Immature natural killer cell (primary cell): ENCODE measurements around the gene C5orf46. TPM values are rescaled to one million over a fixed set of nuclear protein-coding genes. Genes with fewer than 3 reads are reported as not detected.
"Not testable (repeated sequence)": the region's sequence is repeated elsewhere in the genome, so short reads cannot be mapped to it uniquely, and the experiment has no call there.

Source experiments
- DNase-seq, 3 donors: peaks; one replicate each; pipeline ENCODE4 v3.0.0; 2022; ENCODE audit warnings: mixed read lengths in 1 of 3
- H3K27ac Mint-ChIP-seq, 6 donors: one replicate each; pipeline ENCODE4 v1.8.0; 2020; ENCODE audit warnings: mixed read lengths in 6 of 6, mild to moderate bottlenecking in 5 of 6, inconsistent platforms in 4 of 6, moderate library complexity in 3 of 6
- H3K27me3 Mint-ChIP-seq, 3 donors: one replicate each; pipeline ENCODE4 v1.8.0; 2020 to 2021; ENCODE audit warnings: low read depth in 3 of 3, mild to moderate bottlenecking in 3 of 3, mixed read lengths in 3 of 3, moderate library complexity in 3 of 3, inconsistent platforms in 1 of 3
- H3K36me3 Mint-ChIP-seq, 3 donors: one replicate each; pipeline ENCODE4 v1.8.0; 2020; ENCODE audit warnings: mixed read lengths in 3 of 3, inconsistent platforms in 2 of 3, mild to moderate bottlenecking in 2 of 3
- H3K4me1 Mint-ChIP-seq, 2 donors: one replicate each; pipeline ENCODE4 v1.8.0; 2020; ENCODE audit warnings: inconsistent platforms in 2 of 2, mild to moderate bottlenecking in 2 of 2, mixed read lengths in 2 of 2, moderate library complexity in 1 of 2
- H3K4me3 Mint-ChIP-seq, 5 donors: one replicate each; pipeline ENCODE4 v1.8.0; 2020; ENCODE audit warnings: mild to moderate bottlenecking in 5 of 5, mixed read lengths in 5 of 5, inconsistent platforms in 3 of 5, moderate library complexity in 3 of 5
- H3K9me3 Mint-ChIP-seq, 6 donors: one replicate each; pipeline ENCODE4 v1.8.0; 2020; ENCODE audit warnings: mild to moderate bottlenecking in 6 of 6, mixed read lengths in 6 of 6, inconsistent platforms in 4 of 6, moderate library complexity in 3 of 6
- polyA plus RNA-seq, 3 donors: library from polyadenylated mRNA; unstranded; fragments of 300-500 nt; fragmentation: Illumina TruSeq; gene quantifications; one replicate each; pipeline ENCODE4 v1.2.3, GENCODE V29; 2021

C5orf46 gene
- polyA plus RNA-seq, result not detected

GRCh38 chr5:147906326-147907095, at the start of gene C5orf46:
Gene C5orf46, minus strand, starts transcription at chr5:147906538. Its CDS starts 37 bp downstream, at chr5:147906501.
- DNase-seq, result no peak
- Mint-ChIP-seq H3K9me3 (no peaks in the 10 kb centered on the region), H3K4me3 (no peak within 1 kb of the TSS), H3K4me1 (no peaks in the 10 kb centered on the region), H3K27ac (no peak within 1 kb of the TSS), H3K36me3 (no peaks in the 10 kb centered on the region), H3K27me3 (peaks cover 0 to 6% (median 3%) of the 10 kb centered on the region in 3 donors)

GRCh38 chr5:147954971-147955370, 48.6 kb upstream of the C5orf46 start:
- peaks cover 2% of the 10 kb centered on the region in 3 donors for H3K27me3 Mint-ChIP-seq
- no peaks in the 10 kb centered on the region for H3K36me3 Mint-ChIP-seq
- no peaks in the 10 kb centered on the region for H3K4me1 Mint-ChIP-seq
- H3K27ac Mint-ChIP-seq, result no peak overlapping the region
- DNase-seq, result no peak
- H3K4me3 Mint-ChIP-seq, result no peak overlapping the region
- H3K9me3 Mint-ChIP-seq, result peaks cover 0 to 2% (median 0%) of the 10 kb centered on the region in 6 donors

- H3K36me3 Mint-ChIP-seq, result no peaks in the 10 kb centered on the region
- DNase-seq, result no peak
Measured at GRCh38 chr5:147949711-147950573, 43.6 kb upstream of the C5orf46 start.

GRCh38 chr5:147946658-147947274, 40.4 kb upstream of the C5orf46 start:
- not testable (repeated sequence) for H3K36me3 Mint-ChIP-seq, H3K27me3 Mint-ChIP-seq

More at GRCh38 chr5:147949711-147950573, 43.6 kb upstream of the C5orf46 start:
- Mint-ChIP-seq H3K27ac (no peak overlapping the region), H3K9me3 (peaks cover 0 to 3% (median 0%) of the 10 kb centered on the region in 6 donors), H3K27me3 (peaks cover 0 to 5% (median 2%) of the 10 kb centered on the region in 3 donors), H3K4me1 (no peaks in the 10 kb centered on the region), H3K4me3 (no peak overlapping the region)

GRCh38 chr5:147939431-147940114, 33.2 kb upstream of the C5orf46 start:
- Mint-ChIP-seq H3K4me3 (no peak overlapping the region), H3K27ac (no peak overlapping the region), H3K36me3 (no peaks in the 10 kb centered on the region), H3K27me3 (peaks cover 0 to 4% (median 2%) of the 10 kb centered on the region in 3 donors), H3K4me1 (no peaks in the 10 kb centered on the region), H3K9me3 (peaks cover 0 to 4% (median 0%) of the 10 kb centered on the region in 6 donors)
- DNase-seq, result no peak

More at GRCh38 chr5:147946658-147947274, 40.4 kb upstream of the C5orf46 start:
- not testable (repeated sequence) for DNase-seq, H3K4me3 Mint-ChIP-seq, H3K9me3 Mint-ChIP-seq, H3K4me1 Mint-ChIP-seq, H3K27ac Mint-ChIP-seq

- H3K36me3 Mint-ChIP-seq, result no peaks in the 10 kb centered on the region
- no peak for DNase-seq
- no peak overlapping the region for H3K27ac Mint-ChIP-seq
- H3K4me3 Mint-ChIP-seq, result no peak overlapping the region
- peaks cover 0 to 4% (median 3%) of the 10 kb centered on the region in 3 donors for H3K27me3 Mint-ChIP-seq
- no peaks in the 10 kb centered on the region for H3K4me1 Mint-ChIP-seq
- peaks cover 0 to 4% (median 0%) of the 10 kb centered on the region in 6 donors for H3K9me3 Mint-ChIP-seq
Measured at GRCh38 chr5:147935032-147935431, 28.7 kb upstream of the C5orf46 start.

- Mint-ChIP-seq H3K27ac (no peak overlapping the region), H3K9me3 (peaks cover 0 to 5% (median 0%) of the 10 kb centered on the region in 6 donors), H3K27me3 (peaks cover 0 to 3% (median 3%) of the 10 kb centered on the region in 3 donors), H3K36me3 (no peaks in the 10 kb centered on the region), H3K4me3 (no peak overlapping the region), H3K4me1 (no peaks in the 10 kb centered on the region)
- DNase-seq, result no peak
Measured at GRCh38 chr5:147930769-147931168, 24.4 kb upstream of the C5orf46 start.

GRCh38 chr5:147927901-147928300, 21.6 kb upstream of the C5orf46 start:
- H3K27ac Mint-ChIP-seq, result no peak overlapping the region

GRCh38 chr5:147925020-147925419, 18.7 kb upstream of the C5orf46 start:
- H3K4me3 Mint-ChIP-seq, result no peak overlapping the region

More at GRCh38 chr5:147927901-147928300, 21.6 kb upstream of the C5orf46 start:
- Mint-ChIP-seq H3K4me1 (no peaks in the 10 kb centered on the region), H3K27me3 (peaks cover 0 to 5% (median 3%) of the 10 kb centered on the region in 3 donors), H3K4me3 (no peak overlapping the region), H3K9me3 (peaks cover 0 to 5% (median 0%) of the 10 kb centered on the region in 6 donors), H3K36me3 (no peaks in the 10 kb centered on the region)
- no peak for DNase-seq

GRCh38 chr5:147921136-147921535, 14.8 kb upstream of the C5orf46 start:
- no peak for DNase-seq
- no peak overlapping the region for H3K27ac Mint-ChIP-seq
- no peaks in the 10 kb centered on the region for H3K36me3 Mint-ChIP-seq
- peaks cover 0 to 4% (median 2%) of the 10 kb centered on the region in 3 donors for H3K27me3 Mint-ChIP-seq
- H3K4me1 Mint-ChIP-seq, result no peaks in the 10 kb centered on the region
- no peak overlapping the region for H3K4me3 Mint-ChIP-seq
- H3K9me3 Mint-ChIP-seq, result peaks cover 0 to 2% (median 0%) of the 10 kb centered on the region in 6 donors

More at GRCh38 chr5:147925020-147925419, 18.7 kb upstream of the C5orf46 start:
- no peak overlapping the region for H3K27ac Mint-ChIP-seq
- H3K27me3 Mint-ChIP-seq, result peaks cover 2 to 5% (median 3%) of the 10 kb centered on the region in 3 donors
- peaks cover 0 to 5% (median 0%) of the 10 kb centered on the region in 6 donors for H3K9me3 Mint-ChIP-seq
- DNase-seq, result no peak
- no peaks in the 10 kb centered on the region for H3K4me1 Mint-ChIP-seq
- no peaks in the 10 kb centered on the region for H3K36me3 Mint-ChIP-seq

GRCh38 chr5:147920420-147921030, 14.2 kb upstream of the C5orf46 start:
- Mint-ChIP-seq H3K36me3 (no peaks in the 10 kb centered on the region), H3K27ac (no peak overlapping the region), H3K4me1 (no peaks in the 10 kb centered on the region), H3K4me3 (no peak overlapping the region), H3K27me3 (peaks cover 0 to 2% (median 2%) of the 10 kb centered on the region in 3 donors), H3K9me3 (no peaks in the 10 kb centered on the region)
- DNase-seq, result no peak

- Mint-ChIP-seq H3K9me3 (no peaks in the 10 kb centered on the region), H3K4me3 (no peak overlapping the region), H3K27ac (no peak overlapping the region), H3K27me3 (peaks cover 0 to 4% (median 2%) of the 10 kb centered on the region in 3 donors), H3K36me3 (no peaks in the 10 kb centered on the region), H3K4me1 (no peaks in the 10 kb centered on the region)
- DNase-seq, result no peak
Measured at GRCh38 chr5:147918899-147919298, 12.6 kb upstream of the C5orf46 start.
